ENCODE data around the gene WNT7A.

- TF ChIP-seq CTCF (IDR thresholded peaks at IDR 0.05) (no peak), POLR2A (IDR thresholded peaks at IDR 0.05) (no peak)
These were observed 8.7 kb upstream of the WNT7A start for GRCh38 chr3:13888576-13888975.
